NCI-H345 (cell line): ENCODE results near the gene SORCS2.

Source experiments
- DNase-seq: peaks from one replicate; lab custom pipeline; 2025; lab: John Stamatoyannopoulos, UW

SORCS2 gene

GRCh38 chr4:7637139-7637538, 444.8 kb downstream of the SORCS2 start:
- DNase-seq = no peak

DNA sequence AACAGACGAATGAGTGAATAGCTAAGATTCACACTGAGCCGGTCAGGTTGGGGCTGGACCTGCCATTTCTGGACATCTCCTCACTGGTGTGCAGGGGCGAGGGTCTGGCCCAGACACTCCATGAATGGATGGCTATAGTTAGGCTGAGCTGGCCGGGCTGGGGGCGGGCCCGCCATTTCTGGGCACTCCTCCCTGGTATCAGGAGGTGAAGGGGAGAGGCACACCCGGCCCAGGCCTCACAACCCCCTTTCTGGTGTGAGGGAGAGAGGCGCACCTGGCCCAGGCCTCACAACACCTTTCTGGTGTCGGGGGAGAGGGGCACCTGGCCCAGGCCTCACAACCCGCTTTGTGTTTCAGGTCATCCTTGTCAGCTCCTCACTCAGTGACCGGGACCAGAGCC, 445.6 kb downstream of the SORCS2 start:
- DNase-seq = no peak

- no peak for DNase-seq
Measured at GRCh38 chr4:7638489-7638888, 446.2 kb downstream of the SORCS2 start.

DNA sequence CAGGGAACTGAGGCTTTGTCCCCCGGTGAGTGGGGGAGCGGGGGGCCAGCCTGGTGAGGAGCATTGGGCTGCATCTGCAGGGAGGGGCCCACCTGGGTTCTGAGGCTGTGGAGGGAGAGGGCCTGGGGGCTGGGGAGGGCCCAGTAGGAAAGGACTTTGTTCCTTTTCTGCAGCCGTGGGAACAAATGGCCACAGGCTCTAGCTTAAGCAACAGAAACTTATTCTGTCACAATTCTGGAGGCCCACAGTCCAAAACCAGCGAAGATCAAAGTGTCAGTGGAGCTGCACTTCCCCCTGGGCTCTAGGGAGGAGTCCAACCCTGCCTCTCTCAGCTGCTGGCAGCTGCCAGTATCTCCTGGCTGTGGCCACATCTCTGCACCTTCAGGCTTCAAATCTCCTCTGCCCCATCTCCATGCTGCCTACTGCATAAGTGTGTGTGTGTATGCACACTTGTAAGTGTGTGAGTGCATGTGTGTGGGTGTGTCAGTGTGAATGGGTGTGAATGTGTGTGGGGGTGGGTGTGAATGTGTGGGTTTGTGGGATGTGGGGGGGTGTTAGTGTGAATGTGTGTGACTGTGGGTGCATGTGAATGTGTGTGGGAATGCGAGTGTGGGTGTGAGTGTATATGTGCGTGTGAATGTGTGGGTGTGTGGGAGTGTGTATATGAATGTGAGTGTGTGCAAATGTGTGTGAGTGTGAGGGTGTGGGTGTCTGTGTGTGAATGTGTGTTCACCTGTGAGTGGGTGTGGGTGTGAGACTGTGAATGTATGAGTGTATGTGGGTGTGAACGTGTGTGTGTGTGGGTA, 446.8 kb downstream of the SORCS2 start:
- no peak for DNase-seq

- DNase-seq = no peak
Measured at GRCh38 chr4:7640136-7640535, 447.8 kb downstream of the SORCS2 start.

- no peak for DNase-seq
Measured at GRCh38 chr4:7641712-7642111, 449.4 kb downstream of the SORCS2 start.

DNA sequence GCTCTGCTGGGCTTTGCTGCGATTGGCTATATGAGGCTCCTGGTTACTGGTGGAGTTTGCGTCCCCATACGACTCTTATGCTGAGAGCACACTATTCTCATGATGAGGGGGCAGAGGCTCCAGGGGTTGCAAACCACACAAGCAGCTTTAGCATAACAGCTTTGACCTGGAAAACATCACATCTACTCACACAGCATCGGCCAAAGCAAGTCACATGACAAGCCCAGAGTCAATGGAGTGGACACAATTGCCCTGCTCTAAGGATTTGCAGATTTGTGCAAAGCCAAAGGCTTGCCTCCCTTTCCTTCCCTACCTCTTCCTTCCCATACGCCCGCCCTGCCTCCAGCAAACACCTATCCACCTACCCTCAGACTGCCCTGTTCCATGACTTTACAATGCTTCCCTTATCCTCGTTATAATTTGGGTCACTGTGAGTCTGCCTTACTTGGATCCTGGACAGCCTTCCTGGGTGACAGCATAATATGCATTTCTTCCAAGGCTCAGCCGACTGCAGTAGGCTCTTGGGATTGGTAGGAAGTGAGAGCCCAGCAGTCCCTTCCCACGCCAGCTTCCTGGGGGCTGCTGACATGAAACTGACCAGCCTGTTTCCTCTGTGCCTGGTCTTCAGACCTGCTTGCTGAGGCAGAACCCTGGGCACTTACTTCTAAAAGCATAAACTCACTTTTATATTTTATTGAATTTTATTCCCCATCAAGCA, 450.6 kb downstream of the SORCS2 start:
- no peak for DNase-seq

DNA sequence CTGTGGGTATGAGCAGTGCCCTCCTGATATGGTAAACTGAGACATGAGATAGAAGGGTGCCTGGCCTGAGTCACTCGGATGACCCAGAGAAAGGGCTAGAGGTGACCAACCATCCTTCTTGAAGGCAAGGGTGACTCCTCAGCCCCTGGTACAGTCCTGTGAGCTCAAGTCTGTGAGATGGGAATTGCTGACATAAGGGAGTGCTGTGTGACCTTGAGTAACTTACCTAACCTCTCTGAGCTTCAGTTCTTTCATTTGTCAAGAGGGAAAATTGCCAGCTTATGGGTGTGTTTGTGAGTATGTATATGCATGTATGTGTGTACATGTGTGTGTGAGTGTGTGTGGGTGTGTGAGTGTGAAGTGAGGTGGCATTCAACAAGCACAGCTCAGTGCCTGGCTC, 452.8 kb downstream of the SORCS2 start:
- DNase-seq = no peak

GRCh38 chr4:7645956-7646355, 453.6 kb downstream of the SORCS2 start:
- no peak for DNase-seq

DNA sequence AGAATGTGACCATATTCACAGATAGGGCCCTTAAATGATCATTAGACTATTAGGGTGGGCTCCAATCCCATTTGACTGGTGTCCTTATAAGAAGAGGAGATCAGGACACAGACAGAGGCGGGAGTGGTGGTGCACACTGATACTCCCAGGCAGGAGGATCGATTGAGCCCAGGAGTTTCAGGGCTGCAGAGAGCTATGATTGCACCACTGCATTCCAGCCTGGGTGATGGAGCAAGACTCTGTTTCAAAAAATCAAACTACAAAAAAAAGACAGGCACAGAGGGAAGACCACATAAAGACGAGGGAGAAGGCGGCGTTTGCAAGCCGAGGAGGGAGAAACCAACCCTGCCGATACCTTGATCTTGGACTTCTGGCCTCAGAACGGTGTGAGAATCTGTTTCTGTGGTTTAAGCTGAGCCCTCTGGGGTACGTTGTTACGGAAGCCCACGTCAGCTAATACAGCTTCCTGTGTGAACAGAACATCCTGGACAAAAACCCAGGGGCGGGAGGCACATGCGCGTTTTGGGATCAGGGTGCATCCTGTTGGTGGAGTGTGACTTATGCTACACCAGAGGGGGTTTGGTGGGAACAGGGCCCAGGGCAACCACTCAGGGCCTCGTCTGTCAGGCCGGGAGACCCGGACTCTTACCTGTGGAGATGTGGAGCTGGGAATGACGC, 454.2 kb downstream of the SORCS2 start:
- no peak for DNase-seq

- no peak for DNase-seq
Measured at GRCh38 chr4:7647186-7647585, 454.8 kb downstream of the SORCS2 start.

- DNase-seq = no peak
Measured at GRCh38 chr4:7647600-7648543, 455.5 kb downstream of the SORCS2 start.

GRCh38 chr4:7648544-7649395, 456.4 kb downstream of the SORCS2 start:
- DNase-seq = no peak

DNA sequence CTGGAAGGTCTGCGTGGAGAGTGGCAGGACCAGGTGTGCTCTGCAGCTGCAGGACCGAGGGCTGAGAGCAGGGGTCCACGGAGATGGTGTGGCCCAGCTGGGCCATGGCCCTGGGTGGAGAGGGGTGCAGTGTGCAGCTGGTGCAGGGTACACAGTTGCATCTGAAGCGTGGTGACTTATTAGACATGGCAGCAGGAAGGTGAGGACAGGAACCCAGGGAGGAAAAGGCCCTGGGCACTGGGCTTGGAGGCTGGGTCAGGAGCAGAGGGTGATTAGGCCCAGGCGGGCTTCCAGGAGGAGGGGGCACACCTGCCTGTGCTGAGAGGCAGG, 457.0 kb downstream of the SORCS2 start:
- no peak for DNase-seq

DNA sequence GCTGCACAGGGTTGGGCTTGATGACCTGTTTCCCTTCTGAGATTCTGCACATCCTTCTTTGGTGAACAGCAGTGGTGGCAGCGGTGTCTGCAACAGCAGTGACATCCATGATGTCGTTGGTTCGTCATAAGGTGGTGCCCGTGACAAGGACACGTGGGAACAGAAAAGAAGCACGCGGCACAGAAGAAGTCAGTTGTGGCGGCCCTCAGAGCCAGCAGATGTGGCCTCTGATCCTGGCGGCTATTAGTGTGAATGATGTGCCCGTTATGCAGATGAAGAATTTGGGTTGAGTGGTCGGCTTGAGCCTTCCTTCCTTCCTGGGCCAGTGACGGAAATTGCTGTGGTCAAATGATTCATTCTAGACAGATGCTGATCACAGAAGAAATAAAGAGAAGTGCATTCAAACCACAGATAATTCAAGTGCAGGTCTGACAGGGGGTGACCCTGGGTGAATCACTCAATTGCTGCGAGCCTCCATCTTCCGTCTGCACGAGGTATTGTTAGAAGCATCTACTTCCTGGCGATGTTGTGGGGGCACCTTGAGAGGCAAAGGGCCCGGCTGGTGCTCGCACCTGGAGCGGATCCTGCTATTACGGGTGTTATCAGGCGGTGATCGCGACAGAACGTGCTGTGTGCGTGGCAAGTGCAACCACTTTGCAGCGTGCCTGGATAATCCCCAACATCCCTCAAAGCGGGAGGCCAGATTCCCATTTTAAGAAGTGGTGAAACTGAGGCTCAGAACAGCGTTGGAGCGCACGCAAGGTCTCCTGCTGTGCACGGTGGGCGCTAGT, 457.6 kb downstream of the SORCS2 start:
- DNase-seq = no peak

GRCh38 chr4:7650606-7651385, 458.5 kb downstream of the SORCS2 start:
- DNase-seq = no peak

GRCh38 chr4:7651461-7651921, 459.2 kb downstream of the SORCS2 start:
- DNase-seq = no peak

DNA sequence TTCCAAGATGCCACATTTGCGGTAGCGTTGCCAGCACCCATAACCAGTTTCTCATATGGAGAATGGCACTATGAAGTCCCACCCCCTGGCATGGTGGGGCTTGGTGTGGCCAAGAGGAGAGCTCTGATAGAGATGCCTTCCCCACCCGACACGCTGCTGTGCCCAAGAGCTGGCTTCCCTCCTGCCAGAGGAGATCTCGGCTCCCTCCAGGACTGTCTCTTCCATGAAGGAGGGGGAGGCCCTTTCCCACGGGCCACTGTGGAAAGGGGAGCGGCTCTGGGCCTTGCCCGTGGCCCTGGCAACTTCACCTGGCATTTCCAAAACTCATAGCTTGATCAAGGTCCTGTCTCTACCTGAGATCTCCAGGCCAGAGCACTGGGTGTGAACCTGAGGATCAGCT, 459.7 kb downstream of the SORCS2 start:
- DNase-seq = no peak

DNA sequence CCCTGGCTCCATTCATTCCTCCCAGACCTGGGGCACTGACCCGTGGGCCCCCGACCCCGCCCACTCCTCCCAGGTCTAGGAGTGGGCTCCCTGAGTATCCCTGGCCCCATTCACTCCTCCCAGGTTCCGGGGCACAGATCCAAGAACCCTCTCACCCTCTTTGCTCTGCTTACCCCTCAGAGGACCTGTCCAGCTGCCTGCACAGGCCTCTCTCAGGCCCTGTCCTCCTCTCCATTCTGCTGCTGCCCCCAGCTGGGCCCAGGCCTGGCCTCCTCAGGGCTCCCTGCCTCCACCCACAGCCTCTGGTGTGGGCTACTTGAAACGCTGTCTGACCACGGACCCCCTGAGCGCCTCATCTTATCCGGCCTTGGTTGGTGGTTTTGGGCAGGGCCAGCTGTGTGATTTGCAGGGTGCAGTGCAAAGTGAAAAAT, 460.1 kb downstream of the SORCS2 start:
- no peak for DNase-seq
